ENCODE measurements around the gene C17orf75.

DNA sequence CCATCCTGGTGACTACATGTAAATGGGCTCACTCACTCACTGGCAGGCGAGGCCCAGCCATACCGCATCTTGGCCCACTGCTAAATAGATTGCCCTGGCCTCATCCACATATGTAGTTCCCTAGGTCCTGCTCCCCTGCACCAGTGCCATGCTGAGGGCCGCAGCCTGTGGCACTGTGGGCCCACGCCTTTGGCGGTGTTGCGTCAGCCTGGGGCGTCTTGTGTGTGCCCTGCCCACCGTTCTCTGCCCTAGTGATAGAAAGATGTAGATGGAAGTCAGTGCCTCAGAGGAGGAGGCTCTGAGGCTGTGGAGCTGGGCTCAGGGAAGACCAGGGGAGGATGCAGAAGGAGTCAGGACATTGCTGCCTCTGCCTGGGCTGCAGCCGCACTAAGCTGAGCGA is 18.9 kb downstream of the C17orf75 start:
- TF ChIP-seq CTCF (IDR thresholded peaks at IDR 0.05) (no peak), EP300 (IDR thresholded peaks at IDR 0.05) (no peak)
